HFF-Myc (cell line): Measurements from ENCODE around the gene JARID2.

Experiments used
- DNase-seq: peaks from one replicate; pipeline ENCODE4 v3.0.0-alpha.2; 2011; ENCODE audit warnings: low read depth; ENCODE audit errors: extremely low read depth
- H3K4me3 ChIP-seq: replicated peaks from 2 replicates; pipeline ENCODE4 v1.5.1; 2011; ENCODE audit warnings: low read depth, mild to moderate bottlenecking, control low read depth, low read length
- CTCF ChIP-seq: IDR thresholded peaks from 2 replicates; pipeline ENCODE4 v1.5.1; 2012; ENCODE audit warnings: mild to moderate bottlenecking, low read depth, low read length, control low read depth; ENCODE audit errors: missing control alignments

The JARID2 gene

DNA sequence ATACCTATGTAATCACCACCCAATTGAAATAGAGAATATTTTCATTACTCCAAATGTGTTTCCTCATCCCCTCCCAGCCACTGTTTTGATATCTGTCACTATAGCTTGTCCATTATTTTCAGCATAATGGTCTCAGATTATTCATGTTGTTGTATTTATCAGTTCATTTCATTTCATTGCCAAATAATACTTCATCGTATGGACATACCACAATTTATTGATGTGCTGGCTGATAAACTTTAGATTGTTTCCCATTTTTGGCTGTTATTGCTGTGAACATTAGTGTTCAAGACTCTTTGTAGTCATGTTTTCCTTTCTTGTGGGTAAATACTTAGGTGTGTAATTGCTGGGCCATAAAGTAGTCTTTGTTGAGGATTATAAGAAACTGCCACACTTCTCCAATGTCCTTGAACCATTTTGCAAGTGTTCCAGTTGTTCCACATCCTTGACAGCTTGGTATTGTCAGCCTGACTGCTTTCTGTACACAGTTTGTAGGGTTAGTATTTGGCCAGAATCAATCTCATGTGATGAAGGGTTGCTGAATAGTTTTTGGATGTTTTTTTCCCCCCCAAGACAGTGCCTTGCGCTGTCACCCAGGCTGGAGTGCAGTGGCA is 44.3 kb downstream of the JARID2 start:
- H3K4me3 ChIP-seq, result no peak overlapping the region
- no peak for DNase-seq
- TF ChIP-seq CTCF, result no peak

DNA sequence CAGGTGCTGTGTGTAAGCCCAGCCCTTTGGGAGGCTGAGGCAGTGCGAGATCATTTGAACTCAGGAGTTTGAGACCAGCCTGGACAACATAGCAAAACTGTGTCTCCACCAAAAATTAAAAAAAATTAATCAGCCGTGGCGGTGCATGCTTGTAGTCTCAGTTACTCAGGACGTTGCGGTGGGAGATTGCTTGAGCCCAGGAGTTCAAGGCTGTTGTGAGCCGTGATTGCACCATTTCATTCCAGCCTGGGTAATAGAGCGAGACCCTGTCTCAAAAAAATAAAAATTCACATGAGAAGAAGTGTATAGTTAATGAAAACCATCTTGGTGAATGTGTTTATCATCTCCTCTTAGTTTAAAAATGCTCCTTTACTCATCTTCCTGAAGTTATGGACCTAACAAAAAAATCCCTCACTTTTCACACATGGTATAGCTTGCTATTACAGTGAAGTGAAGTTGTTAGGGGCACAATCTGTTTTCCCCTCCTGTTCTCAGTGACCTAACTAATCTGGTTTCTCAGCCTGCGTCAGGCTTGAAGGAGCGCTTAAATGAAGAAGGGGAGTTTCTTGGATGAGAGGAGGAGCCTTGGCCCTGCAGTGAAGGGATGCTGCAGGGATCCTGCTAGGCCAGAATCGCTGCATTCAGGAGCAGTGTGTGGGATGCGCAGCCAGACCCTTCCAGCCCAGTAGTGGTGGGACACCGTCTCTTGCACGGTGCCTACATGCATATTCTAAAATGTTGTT is 45.3 kb downstream of the JARID2 start:
- DNase-seq, result no peak
- TF ChIP-seq CTCF, result no peak
- no peak overlapping the region for H3K4me3 ChIP-seq

- DNase-seq, result no peak
- no peak for TF ChIP-seq CTCF
- no peak overlapping the region for H3K4me3 ChIP-seq
Measured at GRCh38 chr6:15292721-15293302, 46.9 kb downstream of the JARID2 start.

- DNase-seq, result no peak
- H3K4me3 ChIP-seq, result no peak overlapping the region
- no peak for TF ChIP-seq CTCF
Measured at GRCh38 chr6:15293674-15294073, 47.8 kb downstream of the JARID2 start.

- no peak for TF ChIP-seq CTCF
- DNase-seq, result no peak
- no peak overlapping the region for H3K4me3 ChIP-seq
Measured at GRCh38 chr6:15294504-15294903, 48.6 kb downstream of the JARID2 start.

DNA sequence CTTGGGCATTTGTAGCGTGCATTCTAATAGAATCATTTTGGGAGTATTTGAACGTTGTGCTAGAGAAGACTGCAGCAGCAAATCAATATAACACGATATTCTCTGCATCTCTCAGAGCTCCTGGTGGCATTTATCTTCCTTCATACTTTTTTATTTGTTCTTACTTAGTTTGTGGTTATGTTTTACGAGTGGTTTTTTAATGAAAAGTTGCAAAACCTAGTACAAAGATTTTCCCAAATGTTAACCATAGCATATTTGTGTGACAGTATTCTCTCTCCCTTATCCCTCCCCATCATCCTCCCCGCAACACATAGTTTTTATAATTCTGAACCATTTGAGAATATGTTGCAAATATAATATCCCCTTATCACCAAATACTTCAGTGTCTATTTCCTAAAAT is 50.4 kb downstream of the JARID2 start:
- no peak for DNase-seq
- H3K4me3 ChIP-seq, result no peak overlapping the region
- TF ChIP-seq CTCF, result no peak
